Erythroblast (primary cell): ENCODE data around the gene ITIH1.

Experiments
- DNase-seq, 2 experiments: peaks; one replicate each; lab custom pipeline; 2025; lab: John Stamatoyannopoulos, UW
- GATA1 ChIP-seq: IDR thresholded peaks from 2 replicates; pipeline ENCODE4 v1.6.1; 2011; ENCODE audit warnings: low read depth, mild to moderate bottlenecking, control low read depth, low read length, moderate library complexity
- POLR2A ChIP-seq: IDR thresholded peaks from 2 replicates; pipeline ENCODE4 v1.6.1; 2011; ENCODE audit warnings: mild to moderate bottlenecking, low read length

ITIH1 gene

GRCh38 chr3:52801839-52802238 lies 24.4 kb downstream of the ITIH1 start:
- DNase-seq: no peak
- TF ChIP-seq GATA1 (no peak), POLR2A (no peak)

GRCh38 chr3:52805270-52806039 lies 28.1 kb downstream of the ITIH1 start:
- DNase-seq: peak; percentile 11 to 21
- no peak for TF ChIP-seq GATA1
- TF ChIP-seq POLR2A: no peak

- DNase-seq: no peak
- TF ChIP-seq GATA1 (no peak), POLR2A (no peak)
Observed at GRCh38 chr3:52809149-52809548, 31.8 kb downstream of the ITIH1 start.

- TF ChIP-seq POLR2A (no peak), GATA1 (no peak)
- DNase-seq: no peak
Observed at GRCh38 chr3:52809662-52810377, 32.4 kb downstream of the ITIH1 start.

- TF ChIP-seq POLR2A (no peak), GATA1 (no peak)
- no peak for DNase-seq
Observed at GRCh38 chr3:52810923-52811322, 33.5 kb downstream of the ITIH1 start.

- no peak for DNase-seq
- TF ChIP-seq GATA1: no peak
- TF ChIP-seq POLR2A: no peak
Observed at GRCh38 chr3:52811452-52812011, 34.1 kb downstream of the ITIH1 start.

GRCh38 chr3:52813810-52814209 lies 36.4 kb downstream of the ITIH1 start:
- no peak for DNase-seq
- TF ChIP-seq POLR2A (no peak), GATA1 (no peak)

GRCh38 chr3:52816199-52816598 lies 38.8 kb downstream of the ITIH1 start:
- no peak for TF ChIP-seq POLR2A
- no peak for TF ChIP-seq GATA1

GRCh38 chr3:52816654-52817053 lies 39.3 kb downstream of the ITIH1 start:
- TF ChIP-seq GATA1 (no peak), POLR2A (no peak)
- DNase-seq: no peak

More at GRCh38 chr3:52816199-52816598, 38.8 kb downstream of the ITIH1 start:
- no peak for DNase-seq

GRCh38 chr3:52817221-52817620 lies 39.8 kb downstream of the ITIH1 start:
- DNase-seq: no peak
- no peak for TF ChIP-seq GATA1
- TF ChIP-seq POLR2A: no peak

GRCh38 chr3:52817860-52818259 lies 40.5 kb downstream of the ITIH1 start:
- no peak for DNase-seq
- no peak for TF ChIP-seq GATA1
- no peak for TF ChIP-seq POLR2A

GRCh38 chr3:52819936-52820335 lies 42.5 kb downstream of the ITIH1 start:
- DNase-seq: no peak
- TF ChIP-seq POLR2A: no peak
- no peak for TF ChIP-seq GATA1

GRCh38 chr3:52820736-52821135 lies 43.3 kb downstream of the ITIH1 start:
- TF ChIP-seq GATA1 (no peak), POLR2A (no peak)
- peak; percentile 33 to 57 for DNase-seq

- no peak for DNase-seq
- no peak for TF ChIP-seq POLR2A
- no peak for TF ChIP-seq GATA1
Observed at GRCh38 chr3:52822363-52822762, 45.0 kb downstream of the ITIH1 start.

- TF ChIP-seq POLR2A: no peak
- no peak for TF ChIP-seq GATA1
- no peak for DNase-seq
Observed at GRCh38 chr3:52824037-52824436, 46.6 kb downstream of the ITIH1 start.
